Measurements from ENCODE around the gene RAB3D. TPM values are rescaled to one million over a fixed set of nuclear protein-coding genes. Genes with fewer than 3 reads are reported as not detected.

RAB3D gene
- total and polyA plus RNA-seq, 3 donors from 2014 or later: 4.5 to 9.8 (median 6.7) TPM

DNA sequence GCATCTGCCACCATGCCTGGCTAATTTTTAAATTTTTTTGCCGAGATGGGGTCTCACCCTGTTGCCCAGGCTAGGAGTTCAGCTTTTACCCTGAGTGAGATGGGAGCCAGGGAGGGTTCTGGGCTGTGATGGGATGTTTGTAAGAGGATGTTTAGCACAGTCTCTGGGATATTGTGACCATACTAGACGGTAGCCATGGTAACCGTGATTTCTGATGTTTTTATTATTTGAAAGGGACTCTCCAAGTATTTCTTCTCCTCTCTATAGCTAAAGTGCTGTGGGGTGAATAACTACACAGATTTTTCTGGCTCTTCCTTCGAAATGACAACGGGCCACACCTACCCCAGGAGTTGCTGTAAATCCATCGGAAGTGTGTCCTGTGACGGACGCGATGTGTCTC, 33.1 kb downstream of the RAB3D start:
- Histone ChIP-seq H3K9me3 (no peaks in the 10 kb centered on the region), H3K4me3 (no peak overlapping the region), H3K36me3 (ENCODE audit: low read depth, missing control alignments) (no peaks in the 10 kb centered on the region), H3K27ac (no peak overlapping the region), H3K27me3 (no peaks in the 10 kb centered on the region), H3K4me1 (no peaks in the 10 kb centered on the region)
- TF ChIP-seq, protein P1, sequence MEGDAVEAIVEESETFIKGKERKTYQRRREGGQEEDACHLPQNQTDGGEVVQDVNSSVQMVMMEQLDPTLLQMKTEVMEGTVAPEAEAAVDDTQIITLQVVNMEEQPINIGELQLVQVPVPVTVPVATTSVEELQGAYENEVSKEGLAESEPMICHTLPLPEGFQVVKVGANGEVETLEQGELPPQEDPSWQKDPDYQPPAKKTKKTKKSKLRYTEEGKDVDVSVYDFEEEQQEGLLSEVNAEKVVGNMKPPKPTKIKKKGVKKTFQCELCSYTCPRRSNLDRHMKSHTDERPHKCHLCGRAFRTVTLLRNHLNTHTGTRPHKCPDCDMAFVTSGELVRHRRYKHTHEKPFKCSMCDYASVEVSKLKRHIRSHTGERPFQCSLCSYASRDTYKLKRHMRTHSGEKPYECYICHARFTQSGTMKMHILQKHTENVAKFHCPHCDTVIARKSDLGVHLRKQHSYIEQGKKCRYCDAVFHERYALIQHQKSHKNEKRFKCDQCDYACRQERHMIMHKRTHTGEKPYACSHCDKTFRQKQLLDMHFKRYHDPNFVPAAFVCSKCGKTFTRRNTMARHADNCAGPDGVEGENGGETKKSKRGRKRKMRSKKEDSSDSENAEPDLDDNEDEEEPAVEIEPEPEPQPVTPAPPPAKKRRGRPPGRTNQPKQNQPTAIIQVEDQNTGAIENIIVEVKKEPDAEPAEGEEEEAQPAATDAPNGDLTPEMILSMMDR (IDR thresholded peaks at IDR 0.05): no peak
- TF ChIP-seq POLR2A (IDR thresholded peaks at IDR 0.05): no peak
- 80 to 84% methylated on average over 9 of the region's 9 CpGs for whole genome bisulfite sequencing, 2 donors
- DNase-seq: no peak
- intact Hi-C loops (cut with DNase I; ENCODE audit: low total_unique reads): no loop called here

DNA sequence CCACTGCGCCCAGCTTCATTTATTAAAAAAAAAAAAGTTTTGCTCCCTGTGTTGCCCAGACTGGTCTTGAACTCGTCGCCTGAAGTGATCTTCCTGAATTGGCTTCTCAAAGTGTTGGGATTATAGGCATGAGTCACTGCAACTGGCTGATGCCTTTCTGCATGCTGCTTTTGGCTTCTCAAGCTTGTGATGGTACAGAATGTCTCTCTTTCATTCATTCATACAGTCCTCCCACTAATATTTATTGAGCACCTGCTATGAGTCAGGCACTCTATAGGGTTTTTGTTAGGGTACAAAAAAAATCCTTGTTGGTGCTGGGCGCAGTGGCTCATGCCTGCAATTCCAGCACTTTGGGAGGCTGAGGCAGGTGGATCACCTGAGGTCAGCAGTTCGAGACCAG, 34.5 kb downstream of the RAB3D start:
- 90 to 97% methylated on average over 5 of the region's 5 CpGs for WGBS, 2 donors

DNA sequence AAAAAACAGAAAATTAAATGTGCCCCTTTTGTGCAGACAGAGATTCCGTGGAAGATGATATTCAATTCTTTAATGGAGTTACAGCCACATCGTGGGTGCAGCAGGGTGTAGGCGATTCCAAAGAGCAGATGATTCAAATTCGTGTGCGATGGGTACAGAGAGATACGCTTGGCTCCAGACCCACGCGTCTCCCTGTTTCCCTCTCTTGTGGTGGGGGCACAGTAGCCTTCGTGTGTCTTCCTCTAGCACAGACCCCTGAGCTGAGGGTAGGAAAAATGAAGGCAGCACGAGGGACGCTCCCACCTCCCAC, 38.7 kb downstream of the RAB3D start:
- no peak for DNase-seq
- Histone ChIP-seq H3K36me3 (ENCODE audit: low read depth, missing control alignments) (no peaks in the 10 kb centered on the region), H3K4me1 (peaks cover 2% of the 10 kb centered on the region), H3K9me3 (no peaks in the 10 kb centered on the region), H3K27ac (no peak overlapping the region), H3K27me3 (no peaks in the 10 kb centered on the region), H3K4me3 (no peak overlapping the region)
- intact Hi-C loops (cut with DNase I; ENCODE audit: low total_unique reads): no loop called here
- WGBS, 2 donors: 81 to 84% methylated on average over 11 of the region's 11 CpGs
- TF ChIP-seq POLR2A (IDR thresholded peaks at IDR 0.05): no peak
- TF ChIP-seq, protein P1 (IDR thresholded peaks at IDR 0.05): no peak

More for the DNA sequence above, 34.5 kb downstream of the RAB3D start:
- H3K36me3 ChIP-seq (ENCODE audit: low read depth, missing control alignments): no peaks in the 10 kb centered on the region
- no peaks in the 10 kb centered on the region for H3K9me3 ChIP-seq
- DNase-seq: no peak
- H3K27me3 ChIP-seq: no peaks in the 10 kb centered on the region
- no peak overlapping the region for H3K27ac ChIP-seq
- H3K4me3 ChIP-seq: no peak overlapping the region
- H3K4me1 ChIP-seq: no peaks in the 10 kb centered on the region
- intact Hi-C loops (cut with DNase I; ENCODE audit: low total_unique reads): no loop called here
- no peak for TF ChIP-seq POLR2A (IDR thresholded peaks at IDR 0.05)
- TF ChIP-seq, protein P1 (IDR thresholded peaks at IDR 0.05): no peak

DNA sequence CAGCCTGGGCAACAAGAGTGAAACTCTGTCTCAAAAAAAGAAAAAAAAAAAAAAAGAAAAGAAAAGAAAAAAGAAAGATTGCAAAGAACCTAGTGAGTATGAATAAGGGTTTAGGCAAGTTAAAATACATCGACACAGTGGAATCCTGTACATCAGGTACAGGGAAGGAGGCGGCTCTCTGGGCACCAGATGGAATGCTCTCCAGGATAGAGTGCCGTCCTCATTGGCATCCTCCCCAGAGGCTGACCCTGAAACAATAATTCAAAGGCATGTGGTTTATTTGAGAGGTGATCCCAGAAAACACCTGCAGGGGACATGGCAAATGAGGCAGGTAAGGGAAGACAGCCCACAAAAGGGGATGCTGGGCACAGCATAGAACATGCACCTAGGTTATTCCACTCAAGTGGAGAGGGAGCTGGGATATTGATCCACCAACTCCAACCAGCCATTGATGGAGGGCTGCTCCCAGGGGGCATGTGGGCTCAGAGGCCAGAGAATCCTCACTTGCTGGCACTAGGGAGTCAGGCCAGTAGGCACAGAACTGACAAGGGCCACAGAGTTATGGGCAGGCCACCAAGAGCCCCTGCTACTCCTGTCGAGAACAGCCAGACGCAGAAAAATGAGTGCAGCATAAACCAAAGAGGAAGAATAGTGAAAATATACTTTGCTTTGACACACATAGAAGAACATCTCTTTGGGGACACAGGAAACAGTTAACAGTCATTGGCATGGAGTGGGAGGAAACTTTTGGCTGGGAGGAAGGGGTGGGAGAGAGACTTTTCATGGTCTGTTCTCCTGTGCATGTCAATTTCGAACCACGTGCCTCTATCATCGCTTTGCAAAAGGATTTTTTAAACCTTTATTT, 39.3 kb downstream of the RAB3D start:
- no peak overlapping the region for H3K4me3 ChIP-seq
- DNase-seq: no peak

More for the DNA sequence above, 39.3 kb downstream of the RAB3D start:
- Histone ChIP-seq H3K4me1 (peaks cover 2% of the 10 kb centered on the region), H3K27ac (no peak overlapping the region), H3K36me3 (ENCODE audit: low read depth, missing control alignments) (no peaks in the 10 kb centered on the region), H3K27me3 (no peaks in the 10 kb centered on the region), H3K9me3 (no peaks in the 10 kb centered on the region)
- no peak for TF ChIP-seq POLR2A (IDR thresholded peaks at IDR 0.05)
- TF ChIP-seq, protein P1 (IDR thresholded peaks at IDR 0.05): no peak
- WGBS, 2 donors: 65 to 71% methylated on average over 8 of the region's 8 CpGs
- intact Hi-C loops (cut with DNase I; ENCODE audit: low total_unique reads): loop anchor here (10.0 kb wide), 2 partner anchors 75 to 145 kb away; partner anchors contain the start of gene SWSAP1
